Stimulated activated CD8-positive, alpha-beta memory T cell treated with anti-CD3 and anti-CD28 coated beads, Interleukin-12 subunit alpha, Interleukin-12 subunit beta, amount 100 ng/mL, for 1 hour (primary cell): ENCODE data around the gene CKS2.

Experiments
- DNase-seq: peaks from one replicate; pipeline ENCODE4 v3.0.0-alpha.2; 2020; ENCODE audit warnings: low read depth

The CKS2 gene

DNA sequence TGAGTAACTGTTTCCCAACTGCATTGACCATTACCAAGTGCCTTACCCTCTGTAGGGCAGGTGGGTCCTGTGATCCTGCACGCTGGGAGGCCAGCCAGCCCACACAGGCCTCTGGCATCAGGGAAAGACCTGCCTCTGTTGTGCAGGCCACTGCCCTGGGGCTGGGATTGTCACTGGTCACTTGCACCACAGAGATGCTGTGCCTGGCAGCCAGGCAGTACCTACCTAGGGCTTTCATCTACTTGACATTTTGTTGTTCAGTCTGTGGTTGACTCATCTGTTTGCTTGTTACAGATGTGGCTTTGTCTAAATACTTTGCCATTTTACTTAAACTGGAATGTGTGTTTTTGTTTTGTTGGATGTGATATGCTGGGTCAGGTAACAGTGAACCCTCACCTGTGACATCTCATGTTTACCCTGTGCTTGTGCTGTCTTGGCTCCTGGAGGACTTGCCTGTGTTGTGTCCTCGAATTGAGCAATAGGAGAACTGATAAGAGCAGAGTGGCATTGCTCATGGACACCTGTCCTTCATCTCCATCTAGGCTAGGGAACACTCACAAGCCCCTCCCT is 40.1 kb downstream of the CKS2 start:
- DNase-seq = no peak

DNA sequence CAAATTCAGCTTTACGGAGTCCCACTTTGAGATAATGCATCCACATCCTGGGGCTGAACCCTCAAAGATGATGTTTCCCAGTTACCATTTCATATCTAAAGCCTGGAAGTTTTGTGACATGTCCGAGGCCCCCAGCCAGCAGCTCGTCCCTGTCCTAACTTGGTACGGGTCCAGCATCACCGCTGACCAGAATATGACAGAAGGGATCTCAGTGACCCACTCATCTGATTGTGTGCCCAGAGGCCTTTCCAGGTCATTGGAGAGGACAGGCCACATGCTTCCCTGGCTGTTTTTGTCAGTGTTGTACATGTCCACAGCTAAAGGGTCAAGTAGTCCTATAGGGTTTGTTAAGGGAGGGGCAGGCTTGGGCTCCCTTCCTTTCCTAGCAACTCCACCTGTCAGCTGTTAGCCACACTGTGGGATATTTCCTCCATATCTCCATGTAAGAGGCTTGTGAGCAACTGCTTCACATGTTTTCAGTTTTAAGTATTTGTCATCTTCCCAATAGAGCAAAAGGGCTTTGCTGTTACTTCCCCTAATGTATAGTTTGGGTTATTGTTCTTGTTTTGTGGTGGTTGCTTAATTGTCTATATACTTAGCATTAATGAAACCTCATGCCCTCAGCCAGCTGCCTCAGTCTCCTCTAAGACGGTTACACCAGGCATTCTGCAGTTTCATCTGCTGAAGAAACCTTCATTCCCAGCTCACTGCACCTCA is 40.7 kb downstream of the CKS2 start:
- DNase-seq = no peak

DNA sequence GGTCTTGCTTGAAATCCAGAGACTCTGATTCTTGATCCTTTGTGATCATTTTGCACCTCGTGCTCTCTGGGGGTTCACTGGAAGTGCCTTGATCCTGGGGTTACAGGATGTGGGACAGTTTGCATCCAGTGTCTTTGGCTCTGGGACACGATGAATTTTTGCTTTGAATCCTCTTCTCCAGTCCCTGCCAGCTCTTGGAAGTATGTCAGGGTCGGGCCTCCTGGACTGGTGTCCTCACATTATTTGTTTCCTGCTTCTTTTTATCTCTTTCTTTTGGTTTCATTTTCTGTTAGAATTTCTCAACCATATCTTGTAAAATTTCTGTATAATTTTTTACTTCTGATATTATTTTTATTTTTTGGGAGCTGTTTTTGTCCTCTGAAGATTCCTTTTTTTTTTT is 41.5 kb downstream of the CKS2 start:
- DNase-seq = no peak

DNA sequence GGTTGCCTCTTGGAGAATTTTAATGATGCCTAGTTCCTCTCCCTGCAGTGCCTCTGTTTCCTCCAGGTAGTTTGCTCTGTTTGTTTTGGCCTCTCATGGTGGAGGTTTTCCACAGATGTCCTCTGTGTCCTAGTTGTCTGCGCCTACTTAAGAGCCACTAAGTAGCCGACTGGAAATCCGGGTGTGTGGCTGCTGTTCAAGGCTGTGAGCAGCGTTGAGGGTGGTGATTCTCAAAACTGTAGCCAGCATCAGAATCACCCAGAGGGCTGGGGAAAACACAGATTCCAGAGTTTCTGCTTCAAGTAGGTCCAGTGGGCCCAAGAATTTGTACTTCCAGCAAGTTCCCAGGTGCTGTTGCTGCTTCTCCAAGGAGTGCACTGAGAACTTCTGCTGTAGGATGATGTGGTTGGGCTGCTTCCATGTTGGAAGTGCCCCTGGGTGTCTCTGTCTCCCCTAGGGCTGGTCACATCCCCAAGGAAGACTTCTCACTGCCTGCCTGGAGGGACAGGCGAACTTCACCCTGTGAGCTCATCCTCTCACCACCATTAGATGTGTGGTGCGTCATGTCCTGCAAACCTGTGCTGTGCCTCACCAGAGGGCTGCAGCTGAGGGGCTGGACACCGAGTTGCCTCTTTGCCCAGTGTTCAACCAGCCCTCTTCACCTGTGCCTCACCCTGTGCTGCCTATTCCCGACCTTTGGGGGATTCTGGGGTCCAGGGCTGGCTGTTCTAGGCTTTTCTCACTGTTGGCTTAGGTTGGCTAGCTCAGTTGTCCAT is 42.1 kb downstream of the CKS2 start:
- no peak for DNase-seq

DNA sequence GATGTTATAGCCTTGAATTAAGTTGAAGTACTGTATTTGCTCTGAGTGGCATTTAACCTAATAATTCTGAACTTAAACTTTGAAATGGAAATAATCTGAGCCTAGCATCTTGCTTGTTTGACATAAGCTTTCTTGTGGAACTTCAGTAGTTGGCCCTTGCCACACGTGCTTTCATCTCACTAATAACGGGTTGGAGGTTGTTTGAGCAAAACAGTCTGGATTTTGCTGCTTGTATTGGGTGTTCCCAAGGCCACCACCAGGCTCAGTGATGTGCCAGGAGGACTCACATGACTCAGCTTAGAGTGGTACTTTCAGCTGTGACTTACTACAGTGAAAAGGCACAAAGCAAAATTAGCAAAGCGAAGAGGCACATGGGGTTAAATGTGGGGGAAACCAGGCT is 43.0 kb downstream of the CKS2 start:
- no peak for DNase-seq

DNA sequence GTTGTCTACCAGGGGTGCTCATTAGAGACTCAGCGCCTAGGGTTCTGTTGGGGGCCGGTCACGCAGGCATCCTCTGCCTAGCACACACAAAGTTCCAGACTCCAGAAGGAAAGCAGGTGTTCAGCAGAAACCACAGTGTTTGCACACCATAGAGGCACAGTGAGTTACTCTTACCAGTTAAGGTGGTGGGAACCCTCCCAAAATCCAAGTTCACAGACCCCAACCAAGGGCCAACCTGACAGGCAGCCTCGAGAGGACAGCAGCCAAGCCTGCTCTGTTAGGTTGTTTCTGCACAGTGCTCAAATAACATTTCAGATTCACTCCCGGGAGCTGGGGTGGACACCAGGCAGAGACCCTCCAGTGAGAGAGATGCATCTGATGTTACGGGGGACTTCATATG is 43.5 kb downstream of the CKS2 start:
- no peak for DNase-seq

DNA sequence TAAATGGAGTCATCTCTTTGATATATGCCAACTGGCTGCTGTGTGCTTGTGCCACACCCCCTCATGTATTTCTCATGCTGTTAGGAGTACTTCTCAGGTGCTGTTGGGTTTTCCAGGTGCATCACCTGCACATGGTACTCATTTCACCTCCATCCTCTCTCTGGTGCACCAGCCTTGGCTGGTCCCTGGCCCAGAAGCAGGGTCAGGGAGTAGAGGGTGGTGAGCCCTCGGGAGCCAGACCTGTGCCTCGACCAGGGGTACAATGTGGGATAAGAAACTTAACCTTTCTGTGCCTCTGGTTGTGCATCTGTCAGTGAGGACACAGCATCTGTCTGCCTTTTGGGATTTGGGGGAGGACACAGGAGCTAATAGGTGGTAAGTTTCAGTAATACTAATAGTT is 45.8 kb downstream of the CKS2 start:
- DNase-seq = no peak

DNA sequence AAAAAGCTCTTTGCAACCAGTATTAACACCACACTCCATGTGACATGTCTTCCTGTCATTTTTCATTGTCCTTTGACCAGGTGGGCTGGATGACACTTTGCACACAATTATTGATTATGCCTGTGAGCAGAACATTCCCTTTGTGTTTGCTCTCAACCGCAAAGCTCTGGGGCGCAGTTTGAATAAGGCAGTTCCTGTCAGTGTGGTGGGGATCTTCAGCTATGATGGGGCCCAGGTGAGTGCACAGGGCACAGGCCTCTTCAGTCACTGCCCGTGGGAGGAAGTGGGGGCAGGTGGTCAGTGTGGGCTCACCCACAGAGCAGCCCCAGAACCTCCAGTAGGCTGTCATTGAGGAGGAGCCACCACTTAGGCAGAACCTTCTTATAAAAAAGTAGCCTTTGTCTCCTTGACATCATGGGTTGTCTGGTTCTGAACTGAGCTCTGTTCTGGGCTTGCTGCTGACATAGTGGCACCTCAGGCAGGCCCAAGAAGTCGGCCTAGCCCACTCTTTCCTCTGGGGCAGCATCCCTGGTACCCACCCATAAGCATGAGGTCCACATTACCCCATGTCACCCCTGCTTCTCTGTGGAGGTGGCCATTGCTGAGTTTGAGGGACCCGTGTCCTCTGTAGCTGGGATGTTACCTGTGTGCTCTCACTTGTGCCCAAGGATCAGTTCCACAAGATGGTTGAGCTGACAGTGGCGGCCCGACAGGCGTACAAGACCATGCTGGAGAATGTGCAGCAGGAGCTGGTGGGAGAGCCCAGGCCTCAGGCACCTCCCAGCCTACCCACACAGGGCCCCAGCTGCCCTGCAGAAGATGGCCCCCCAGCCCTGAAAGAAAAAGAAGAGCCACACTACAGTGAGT is 46.6 kb downstream of the CKS2 start:
- DNase-seq = no peak

DNA sequence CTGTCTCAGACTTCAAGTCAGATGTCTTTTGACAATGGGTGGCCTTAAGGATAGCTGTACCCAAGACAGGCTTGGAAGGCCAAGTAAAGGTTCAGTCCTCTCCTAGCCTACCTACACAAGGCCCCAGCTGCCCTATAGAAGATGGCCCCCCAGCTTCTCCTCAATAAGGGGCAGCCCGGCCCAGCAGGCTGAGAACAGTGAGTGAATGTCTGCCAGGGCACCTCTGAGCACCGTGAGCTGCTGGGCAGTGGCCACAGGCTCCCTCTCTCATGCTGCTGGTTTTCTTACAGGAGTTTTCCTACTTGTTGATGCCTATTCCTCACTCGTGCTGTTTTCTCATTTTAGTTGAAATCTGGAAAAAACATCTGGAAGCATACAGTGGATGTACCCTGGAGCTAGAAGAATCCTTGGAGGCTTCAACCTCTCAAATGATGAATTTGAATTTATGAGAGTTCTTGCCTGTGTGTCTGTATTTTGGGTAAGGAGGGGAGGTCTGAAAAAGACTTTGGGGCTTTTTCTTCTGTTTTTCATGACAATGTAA is 47.5 kb downstream of the CKS2 start:
- no peak for DNase-seq

DNA sequence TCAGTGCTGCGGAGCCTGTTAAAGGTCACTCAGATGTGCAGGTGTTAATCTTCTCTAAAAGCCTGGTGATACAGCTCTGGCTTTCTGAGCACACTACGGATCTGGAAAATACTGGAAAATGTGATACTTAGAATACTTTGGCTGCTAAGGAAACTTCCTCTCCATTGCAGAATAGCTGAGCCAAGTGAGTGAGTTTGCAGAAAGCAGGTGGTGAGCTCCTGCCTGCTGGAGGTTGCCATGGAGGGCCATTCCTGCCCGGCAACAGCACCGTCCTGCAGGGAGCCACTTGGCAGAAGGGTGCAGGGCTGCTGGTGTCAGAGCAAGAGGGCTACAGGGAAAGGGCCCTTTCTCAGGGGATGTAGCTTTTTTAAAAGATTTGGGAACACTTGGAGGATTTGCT is 48.0 kb downstream of the CKS2 start:
- no peak for DNase-seq

DNA sequence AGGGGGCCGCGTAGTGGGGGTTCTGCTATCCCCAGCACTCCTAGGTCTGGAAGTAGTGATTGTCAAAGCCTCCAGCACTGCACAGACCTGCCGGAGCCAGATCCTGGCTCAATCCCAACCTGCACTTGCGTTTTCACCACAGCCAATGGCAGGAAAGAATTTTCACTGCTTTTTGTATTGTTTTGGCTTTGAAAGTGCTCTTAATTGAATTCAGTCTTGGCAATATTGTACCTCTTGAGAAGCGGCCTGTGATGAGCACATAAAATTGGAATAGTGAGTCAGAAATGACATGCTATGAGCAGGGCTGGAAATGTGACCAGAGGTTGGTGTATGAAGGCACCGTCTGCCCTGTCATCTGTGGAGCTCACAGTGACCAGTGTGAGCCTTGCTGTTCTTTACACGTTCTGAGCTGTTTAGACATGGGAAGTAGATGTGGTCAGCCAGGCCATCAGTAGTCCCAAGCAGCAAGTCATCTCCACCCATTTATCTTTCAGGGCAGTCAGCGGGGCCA is 48.8 kb downstream of the CKS2 start:
- no peak for DNase-seq

DNA sequence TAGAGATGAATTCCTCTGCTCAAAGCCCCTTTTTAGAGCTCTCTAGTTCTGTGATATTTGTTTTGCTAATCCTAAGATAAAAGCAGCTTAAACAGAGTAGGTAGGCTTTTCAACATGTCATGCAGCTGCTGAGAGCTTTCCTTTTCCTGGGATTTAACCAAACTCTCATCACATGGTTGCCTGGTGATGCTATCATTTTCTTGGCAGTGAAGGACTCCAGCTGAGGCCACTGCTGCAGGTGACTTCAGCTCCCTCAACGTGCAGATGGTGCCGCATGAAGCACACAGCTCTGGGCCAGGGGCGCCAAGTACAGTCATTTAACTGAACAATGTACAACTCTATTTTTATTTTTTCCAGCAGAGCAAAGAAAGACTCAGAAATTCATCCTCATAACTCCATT is 49.5 kb downstream of the CKS2 start:
- DNase-seq = no peak

DNA sequence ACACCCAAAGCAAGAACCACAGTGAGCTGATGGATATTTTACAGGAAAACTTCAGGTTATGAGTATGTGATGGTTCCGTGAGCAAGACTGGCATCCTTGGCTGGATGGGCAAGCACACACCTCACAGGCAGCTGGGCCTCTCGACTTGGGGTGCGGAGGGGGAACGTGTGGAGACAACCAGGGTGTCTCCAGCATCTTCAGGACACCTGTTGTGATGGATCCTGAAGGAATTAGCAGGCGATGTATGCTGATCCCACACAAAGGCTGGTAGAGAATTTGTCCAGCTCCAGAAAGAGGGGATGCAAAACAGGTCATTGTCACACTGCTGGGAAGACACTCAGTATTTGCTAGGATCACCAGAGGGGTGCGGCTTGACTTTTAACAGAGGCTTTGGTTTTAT is 50.0 kb downstream of the CKS2 start:
- no peak for DNase-seq

DNA sequence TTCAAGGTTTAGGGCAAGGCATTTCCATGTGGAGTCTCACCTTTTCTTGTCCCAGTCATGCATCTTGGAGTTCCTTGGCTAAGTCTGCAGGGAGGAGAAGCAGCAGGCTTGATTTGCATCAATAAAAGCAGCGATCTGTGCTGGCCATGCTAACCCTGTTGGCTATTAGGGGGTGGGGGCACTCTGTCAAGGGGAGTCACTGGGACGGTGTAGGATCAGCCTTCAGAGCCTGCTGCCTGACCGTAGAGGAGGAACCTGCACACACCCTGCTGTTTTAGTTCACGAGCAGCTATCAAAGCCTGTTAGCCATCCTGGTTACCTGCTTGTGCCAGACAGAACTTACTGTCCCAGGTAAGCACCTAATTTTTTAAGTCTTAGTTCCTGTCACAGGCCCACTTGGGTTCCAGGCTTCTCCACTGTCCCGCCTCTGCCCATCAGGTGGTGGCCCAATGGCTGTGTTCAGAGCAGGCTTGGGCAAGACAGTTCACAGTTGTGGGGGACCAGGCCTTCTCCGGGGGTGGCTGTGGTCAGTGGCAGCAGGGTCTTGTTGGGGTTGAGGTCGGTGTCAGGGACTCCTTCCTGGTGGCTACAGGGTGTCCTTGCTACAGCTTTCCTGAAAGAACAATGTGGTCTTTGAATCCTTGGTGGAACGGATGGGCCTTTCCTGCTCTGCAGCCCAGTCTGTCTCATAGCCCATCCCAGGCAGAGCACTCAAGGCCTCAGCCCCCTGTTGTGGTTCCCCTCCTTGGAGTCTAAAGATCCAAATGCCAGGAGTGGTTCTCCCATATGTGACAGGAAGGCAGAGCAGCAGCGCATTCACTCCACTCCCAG is 51.0 kb downstream of the CKS2 start:
- no peak for DNase-seq

DNA sequence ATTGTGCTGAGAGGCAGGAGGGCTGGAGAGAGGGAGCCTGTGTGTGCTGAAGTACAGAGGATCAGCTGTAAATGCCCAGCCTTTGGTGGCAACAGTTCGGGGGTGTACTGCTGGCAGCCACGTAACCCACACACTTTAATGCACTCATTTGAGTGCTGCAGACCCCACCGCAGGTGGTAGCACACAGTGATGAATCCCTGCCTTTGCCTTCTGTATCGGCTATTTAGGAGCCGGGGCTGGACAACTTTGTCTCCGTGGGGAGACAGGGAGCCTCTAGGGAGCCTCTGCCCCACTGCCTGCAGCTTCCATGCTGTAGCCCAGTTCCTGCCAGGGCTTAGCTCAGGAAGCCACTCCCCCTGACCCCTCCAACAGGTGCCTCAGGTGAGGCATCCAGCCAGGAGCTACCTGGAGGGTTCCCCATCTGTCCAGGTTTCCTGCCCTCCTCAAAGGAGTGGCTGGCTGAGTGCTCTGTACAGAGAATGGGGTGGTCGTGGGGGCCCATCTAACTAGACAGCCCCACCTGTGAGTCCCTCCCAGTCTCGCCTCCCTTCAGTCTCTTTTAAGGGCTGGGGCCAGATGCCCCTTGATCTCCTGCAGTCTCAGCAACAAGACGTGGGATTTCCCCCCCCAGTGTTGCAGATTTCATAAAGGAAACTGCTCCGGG is 51.8 kb downstream of the CKS2 start:
- no peak for DNase-seq

DNA sequence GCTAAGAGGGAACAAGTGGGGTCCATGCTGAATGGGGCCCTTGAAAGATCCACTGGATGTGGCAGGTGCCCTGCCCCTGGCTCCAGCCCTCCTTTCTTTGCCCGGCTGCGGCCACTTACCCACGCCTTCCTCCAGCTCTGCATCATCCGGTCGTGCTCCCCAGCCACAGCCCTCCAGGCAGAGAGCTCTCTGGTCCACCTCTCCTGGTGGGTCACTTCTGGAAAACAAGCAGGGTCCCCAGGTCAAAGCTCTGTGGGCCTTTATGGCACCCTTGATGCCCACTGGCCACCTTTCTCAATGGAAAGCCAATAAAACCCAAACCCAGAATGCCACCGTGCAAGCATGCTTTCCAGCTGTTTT is 52.3 kb downstream of the CKS2 start:
- no peak for DNase-seq

DNA sequence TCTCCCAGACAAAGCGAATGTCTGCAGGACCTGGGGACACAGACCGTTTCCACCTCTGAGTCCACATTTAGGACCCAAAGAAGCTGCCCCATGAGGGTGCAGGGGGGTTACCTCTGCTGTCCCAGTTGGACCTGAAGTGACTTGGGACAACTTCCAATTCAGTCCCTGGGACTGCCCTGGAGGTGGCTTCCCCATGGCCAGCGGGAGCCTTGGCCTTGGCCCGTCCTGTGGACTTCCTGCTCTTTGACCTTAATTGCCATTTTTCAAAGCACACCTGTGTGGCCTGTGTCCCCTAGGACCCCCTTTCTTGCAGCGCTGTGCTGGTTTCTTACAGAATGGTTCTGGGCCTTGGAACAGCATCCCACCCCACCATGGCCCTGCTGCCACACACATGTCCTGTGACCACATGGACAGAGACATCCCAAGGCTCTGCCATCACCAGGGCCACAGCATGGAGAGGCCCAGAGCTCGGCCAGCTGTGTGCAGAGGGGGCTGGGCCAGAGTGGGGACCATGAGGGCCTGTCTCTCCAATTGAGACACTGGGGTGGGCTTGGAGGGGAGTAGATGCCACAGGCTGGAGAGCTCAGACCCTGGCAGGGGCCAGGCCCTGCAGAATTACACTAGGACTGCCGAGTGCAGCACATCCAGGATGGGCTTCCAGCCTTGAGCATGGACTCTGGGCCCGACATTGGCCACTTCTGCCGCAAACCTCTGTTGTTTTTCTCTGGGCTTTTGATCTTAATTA is 53.1 kb downstream of the CKS2 start:
- no peak for DNase-seq

DNA sequence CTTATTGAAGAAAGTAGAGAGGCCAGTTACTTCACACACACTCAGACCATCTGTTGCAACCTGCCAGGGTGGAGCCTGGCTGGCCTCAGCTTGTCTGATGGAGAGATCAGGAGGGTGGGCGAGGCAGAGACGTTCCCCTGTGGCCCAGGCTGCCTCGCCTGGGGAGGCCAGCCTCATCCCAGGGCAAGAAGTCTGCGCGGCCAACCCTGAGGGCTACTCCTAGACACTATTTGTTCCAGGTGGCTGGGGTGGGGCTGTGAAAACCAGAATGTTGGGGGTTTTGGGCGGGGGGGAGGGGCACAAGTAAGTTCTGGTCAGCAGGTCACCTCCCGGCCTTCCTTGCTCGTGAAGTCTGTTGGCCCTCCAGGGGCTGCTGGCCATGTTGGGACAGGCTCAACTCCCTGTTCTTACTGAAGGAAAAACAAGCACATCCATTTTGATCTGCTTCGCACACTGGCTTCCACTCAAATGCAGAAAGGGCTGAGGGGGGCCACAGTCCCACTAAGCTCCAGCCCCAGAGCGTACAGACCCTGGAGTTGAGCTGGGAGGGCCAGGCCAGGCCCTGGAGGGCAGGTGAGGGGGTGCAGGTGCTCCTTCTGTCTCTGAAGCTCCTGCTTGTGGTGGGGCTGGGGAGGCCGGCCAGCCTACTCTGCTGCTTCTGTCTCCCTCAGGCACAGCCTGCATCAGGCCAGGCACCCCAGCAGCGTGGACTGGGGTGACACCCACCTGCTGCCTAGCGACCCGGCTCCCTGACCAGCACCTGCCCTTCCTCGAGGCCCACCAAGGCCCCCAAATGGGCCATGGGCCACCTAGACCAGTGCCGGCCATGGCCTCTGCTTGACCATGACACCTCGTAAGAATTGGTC is 53.9 kb downstream of the CKS2 start:
- no peak for DNase-seq

DNA sequence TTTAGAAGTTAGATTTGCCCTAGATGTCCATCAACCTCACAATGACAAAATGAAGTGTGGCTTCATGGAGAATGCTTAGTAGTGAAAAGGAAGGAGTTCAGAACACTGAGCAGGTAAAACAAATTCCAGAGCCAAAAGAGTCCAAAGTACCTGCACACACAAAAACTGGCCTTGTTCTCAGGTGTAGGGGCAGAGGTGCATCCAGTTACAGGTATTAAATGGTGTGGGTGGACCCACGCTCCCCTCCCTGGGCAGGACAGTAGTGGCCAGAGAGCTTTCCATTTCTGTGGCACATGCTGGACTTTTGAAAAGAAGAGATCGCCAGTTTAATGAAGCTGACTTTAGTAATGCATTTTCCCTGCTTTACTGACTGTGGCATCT is 54.5 kb downstream of the CKS2 start:
- no peak for DNase-seq
